HG02852 (cell line): ENCODE measurements around the gene PARD6G.

Source experiments
- ATAC-seq: cut with Tn5 transposase; IDR thresholded peaks from one replicate; pipeline ENCODE4 v1.9.1; 2021; ENCODE audit warnings: mild to moderate bottlenecking, moderate library complexity; ENCODE audit not compliant: unreplicated experiment

PARD6G gene

GRCh38 chr18:80154293-80154692 lies 93.0 kb downstream of the PARD6G start:
- ATAC-seq = peak; percentile 69

- ATAC-seq = no peak
These were observed 97.6 kb downstream of the PARD6G start for GRCh38 chr18:80149667-80150066.

- ATAC-seq = no peak
These were observed 98.8 kb downstream of the PARD6G start for GRCh38 chr18:80148326-80149199.

GRCh38 chr18:80147418-80148325 lies 99.6 kb downstream of the PARD6G start:
- peak; percentile 90 for ATAC-seq

- ATAC-seq = peak; percentile 31
These were observed 100.3 kb downstream of the PARD6G start for GRCh38 chr18:80147037-80147417.

GRCh38 chr18:80145196-80145804 lies 102.0 kb downstream of the PARD6G start:
- no peak for ATAC-seq

GRCh38 chr18:80143881-80144280 lies 103.4 kb downstream of the PARD6G start:
- ATAC-seq = no peak

- ATAC-seq = no peak
These were observed 106.8 kb downstream of the PARD6G start for GRCh38 chr18:80140455-80140985.

- ATAC-seq = no peak
These were observed 109.3 kb downstream of the PARD6G start for GRCh38 chr18:80137976-80138375.

GRCh38 chr18:80137137-80137536 lies 110.2 kb downstream of the PARD6G start:
- no peak for ATAC-seq

- no peak for ATAC-seq
These were observed 110.6 kb downstream of the PARD6G start for GRCh38 chr18:80136679-80137078.

GRCh38 chr18:80135136-80135535 lies 112.2 kb downstream of the PARD6G start:
- no peak for ATAC-seq

- no peak for ATAC-seq
These were observed 114.2 kb downstream of the PARD6G start for GRCh38 chr18:80133124-80133523.

GRCh38 chr18:80132180-80132812 lies 115.0 kb downstream of the PARD6G start:
- ATAC-seq = no peak

- no peak for ATAC-seq
These were observed 116.8 kb downstream of the PARD6G start for GRCh38 chr18:80130555-80130954.

GRCh38 chr18:80129672-80130367 lies 117.5 kb downstream of the PARD6G start:
- no peak for ATAC-seq

- ATAC-seq = no peak
These were observed 119.7 kb downstream of the PARD6G start for GRCh38 chr18:80127635-80128034.

GRCh38 chr18:80126797-80127196 lies 120.5 kb downstream of the PARD6G start:
- no peak for ATAC-seq

GRCh38 chr18:80124131-80124530 lies 123.2 kb downstream of the PARD6G start:
- ATAC-seq = no peak

- ATAC-seq = no peak
These were observed 126.4 kb downstream of the PARD6G start for GRCh38 chr18:80120932-80121331.
